SK-N-SH (cell line): ENCODE results near the gene KISS1R. TPM values are rescaled to one million over a fixed set of nuclear protein-coding genes. Genes with fewer than 3 reads are reported as not detected.

Source experiments
- CTCF ChIA-PET: fragments of 300-600, 350-600 bp; formaldehyde crosslinking; extraction: SDS; loops from one replicate; lab custom pipeline; 2021; lab: Yijun Ruan, JAX
- POLR2A ChIA-PET: fragments of 350-600 bp; sonication (Branson Sonifier 250); formaldehyde crosslinking; extraction: SDS; loops from one replicate; lab custom pipeline; 2020; ENCODE audit warnings: antibody characterized with exemption, inconsistent platforms; lab: Yijun Ruan, JAX
- DNase-seq: peaks from one replicate; pipeline ENCODE4 v3.0.0; 2012
- H2AFZ ChIP-seq: fragments of 200-600 bp; sonication (generic); 2 replicates; pipeline ENCODE4 v1.8.1; 2016; ENCODE audit warnings: antibody characterized with exemption, mild to moderate bottlenecking, low read depth
- H3F3A ChIP-seq: fragments of 200-600 bp; sonication (generic); replicated peaks from 2 replicates; pipeline ENCODE3; 2016; ENCODE audit warnings: antibody characterized with exemption, mild to moderate bottlenecking; ENCODE audit not compliant: insufficient read depth
- H3K27ac ChIP-seq, 2 experiments: fragments of 200-500 bp in 1 of 2; fragments of 200-600 bp in 1 of 2; sonication (Bioruptor generic) in 1 of 2; sonication (generic), shearing (Covaris generic) in 1 of 2; 2 replicates each; pipeline versions ENCODE4 v1.5.1 to v1.6.1; 2014 to 2016; ENCODE audit warnings: low read depth in 2 of 2, inconsistent platforms in 1 of 2, low read length in 1 of 2, mild to moderate bottlenecking in 1 of 2, mixed read lengths in 1 of 2
- H3K27me3 ChIP-seq: fragments of 200-600 bp; sonication (generic), shearing (Covaris generic); 2 replicates; pipeline ENCODE4 v1.6.1; 2016; ENCODE audit warnings: mixed run types; ENCODE audit not compliant: insufficient read depth
- H3K36me3 ChIP-seq, 2 experiments: fragments of 200-500 bp in 1 of 2; fragments of 200-600 bp in 1 of 2; sonication (Bioruptor generic) in 1 of 2; sonication (generic) in 1 of 2; replicated peaks in 1 of 2; 2 replicates each; pipeline versions ENCODE3 to v1.5.1; 2014 to 2016; ENCODE audit warnings: low read length in 1 of 2, mild to moderate bottlenecking in 1 of 2; ENCODE audit not compliant: insufficient read depth in 2 of 2, control insufficient read depth in 1 of 2
- H3K4me1 ChIP-seq, 2 experiments: fragments of 200-500 bp in 1 of 2; fragments of 200-600 bp in 1 of 2; sonication (Bioruptor generic) in 1 of 2; sonication (generic), shearing (Covaris generic) in 1 of 2; 2 replicates each; pipeline versions ENCODE4 v1.5.1 to v1.6.1; 2014 to 2016; ENCODE audit warnings: low read depth in 1 of 2, low read length in 1 of 2, mixed run types in 1 of 2; ENCODE audit not compliant: insufficient read depth in 2 of 2, control insufficient read depth in 1 of 2
- H3K4me2 ChIP-seq: fragments of 200-600 bp; sonication (generic), shearing (Covaris generic); 2 replicates; pipeline ENCODE4 v1.6.1; 2017; ENCODE audit warnings: mixed run types
- H3K4me3 ChIP-seq, 2 experiments: fragments of 200-500 bp in 1 of 2; fragments of 200-600 bp in 1 of 2; sonication (Bioruptor generic) in 1 of 2; sonication (generic), shearing (Covaris generic) in 1 of 2; 2 replicates each; pipeline versions ENCODE4 v1.5.1 to v1.8.1; 2014 to 2016; ENCODE audit warnings: low read depth in 2 of 2, inconsistent platforms in 1 of 2, low read length in 1 of 2, mild to moderate bottlenecking in 1 of 2, mixed read lengths in 1 of 2, moderate library complexity in 1 of 2
- H3K79me2 ChIP-seq: fragments of 200-600 bp; sonication (generic); 2 replicates; pipeline ENCODE4 v1.8.1; 2017; ENCODE audit warnings: mild to moderate bottlenecking; ENCODE audit not compliant: insufficient read depth
- H3K9ac ChIP-seq: fragments of 200-600 bp; sonication (generic); 2 replicates; pipeline ENCODE4 v1.6.1; 2017; ENCODE audit warnings: mixed run types
- H3K9me2 ChIP-seq: fragments of 200-600 bp; sonication (generic); 2 replicates; pipeline ENCODE4 v1.6.1; 2017; ENCODE audit warnings: mixed run types
- H3K9me3 ChIP-seq: fragments of 200-600 bp; sonication (generic); 2 replicates; pipeline ENCODE4 v1.6.1; 2017; ENCODE audit warnings: mixed run types, mild to moderate bottlenecking, moderate library complexity
- H4K20me1 ChIP-seq: fragments of 200-600 bp; sonication (generic); 2 replicates; pipeline ENCODE4 v1.6.1; 2017; ENCODE audit warnings: mild to moderate bottlenecking, mixed run types; ENCODE audit not compliant: insufficient read depth
- ELF1 ChIP-seq: IDR thresholded peaks from 2 replicates; pipeline ENCODE4 v1.4.0; 2012
- EP300 ChIP-seq, 2 experiments: IDR thresholded peaks; 2 replicates each; pipeline versions ENCODE4 v1.4.0 to v1.6.1; 2012; ENCODE audit warnings: borderline replicate concordance in 1 of 2, low read depth in 1 of 2, low read length in 1 of 2
- FOSL2 ChIP-seq: IDR thresholded peaks from 2 replicates; pipeline ENCODE4 v1.4.0; 2012; ENCODE audit warnings: low read depth, mild to moderate bottlenecking, moderate library complexity, borderline replicate concordance
- FOXM1 ChIP-seq: IDR thresholded peaks from 2 replicates; pipeline ENCODE4 v1.4.0; 2012; ENCODE audit warnings: low read depth, mild to moderate bottlenecking
- GABPA ChIP-seq: IDR thresholded peaks from 2 replicates; pipeline ENCODE4 v1.4.0; 2012; ENCODE audit warnings: low read depth, mild to moderate bottlenecking
- JUND ChIP-seq: IDR thresholded peaks from 2 replicates; pipeline ENCODE4 v1.4.0; 2012
- MEF2A ChIP-seq: IDR thresholded peaks from 2 replicates; pipeline ENCODE4 v1.4.0; 2012; ENCODE audit warnings: low read depth, borderline replicate concordance
- NFIC ChIP-seq: IDR thresholded peaks from 2 replicates; pipeline ENCODE4 v1.4.0; 2012; ENCODE audit warnings: borderline replicate concordance
- NRF1 ChIP-seq: IDR thresholded peaks from 2 replicates; pipeline ENCODE4 v1.6.1; 2012; ENCODE audit warnings: low read depth, mild to moderate bottlenecking, low read length
- RAD21 ChIP-seq: IDR thresholded peaks from 2 replicates; pipeline ENCODE4 v1.6.1; 2012; ENCODE audit warnings: mild to moderate bottlenecking, low read length
- RCOR1 ChIP-seq: fragments of 150-350 bp; IDR thresholded peaks from 2 replicates; pipeline ENCODE4 v1.6.1; 2017; ENCODE audit warnings: antibody characterized with exemption, low read length
- RFX5 ChIP-seq: IDR thresholded peaks from 2 replicates; pipeline ENCODE4 v1.6.1; 2012; ENCODE audit warnings: mild to moderate bottlenecking, improper control_type of control experiment, low read length
- RXRA ChIP-seq: IDR thresholded peaks from 2 replicates; pipeline ENCODE4 v1.4.0; 2012; ENCODE audit warnings: low read depth, mild to moderate bottlenecking, borderline replicate concordance
- TCF12 ChIP-seq: IDR thresholded peaks from 2 replicates; pipeline ENCODE4 v1.4.0; 2012
- WGBS: methylation state at CpG from one replicate; pipeline ENCODE4 v1.1.6; 2017; ENCODE audit warnings: low lambda C conversion rate; 5-methylcytosine and 5-hydroxymethylcytosine counted together
- polyA plus RNA-seq, 3 experiments: library from polyadenylated mRNA; depleted of rRNA; stranded (reverse); fragments of >200 nt; gene quantifications; 2 replicates each; pipeline ENCODE4 v1.2.3, GENCODE V29; 2012
- TF ChIP-seq, protein P1 (sequence below): IDR thresholded peaks from 2 replicates; pipeline ENCODE4 v1.4.0; 2012; ENCODE audit warnings: low read depth
- TF ChIP-seq, protein P2 (sequence below): IDR thresholded peaks from 2 replicates; pipeline ENCODE4 v1.4.0; 2012; ENCODE audit warnings: low read depth, borderline replicate concordance
- TF ChIP-seq, protein P3 (sequence below): fragments of 150-350 bp; IDR thresholded peaks from 2 replicates; pipeline ENCODE4 v1.6.1; 2016; ENCODE audit warnings: mild to moderate bottlenecking, low read depth, low read length
- TF ChIP-seq, protein P4 (sequence below): fragments of 150-350 bp; IDR thresholded peaks from 2 replicates; pipeline ENCODE4 v1.6.1; 2017; ENCODE audit warnings: antibody characterized with exemption, low read length, low read depth, borderline replicate concordance
- TF ChIP-seq, protein P5 (sequence below): IDR thresholded peaks from 2 replicates; pipeline ENCODE4; 2012

Gene KISS1R
- polyA plus RNA-seq, 1 of the 3 experiments (the other 2 are of a cell fraction): not detected

DNA sequence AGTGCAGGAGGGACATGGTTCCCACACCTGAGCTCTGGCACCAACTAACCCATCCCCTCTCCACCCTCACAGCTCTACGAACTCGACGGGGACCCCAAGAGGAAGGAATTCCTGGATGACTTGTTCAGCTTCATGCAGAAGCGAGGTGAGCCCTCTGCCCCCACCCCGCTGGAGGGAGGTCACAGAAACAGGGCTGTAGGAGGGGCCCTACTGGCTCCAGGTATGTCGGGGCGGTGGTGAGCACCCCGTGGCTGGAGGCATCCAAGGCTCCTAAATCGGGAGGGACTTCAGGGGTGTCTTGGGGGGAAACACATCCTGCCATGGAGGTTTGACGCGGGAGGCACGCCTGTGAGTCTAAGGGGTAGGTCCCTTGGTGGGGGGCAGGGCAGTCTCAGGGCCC, 42.9 kb downstream of the KISS1R start:
- POLR2A ChIA-PET: no interaction called here
- Histone ChIP-seq H3K4me2 (no peak overlapping the region), H3K27me3 (no peaks in the 10 kb centered on the region), H3K9me3 (no peaks in the 10 kb centered on the region), H3F3A (no peaks in the 10 kb centered on the region), H2AFZ (no peak overlapping the region), H3K4me3 (no peak overlapping the region), H3K79me2 (no peaks in the 10 kb centered on the region), H3K27ac (no peak overlapping the region), H3K9ac (no peak overlapping the region), H3K36me3 (peaks cover 3 to 5% of the 10 kb centered on the region in 2 experiments), H3K4me1 (peaks cover 5 to 17% of the 10 kb centered on the region in 2 experiments; a peak in 2 of 4 replicates), H4K20me1 (peaks cover 5% of the 10 kb centered on the region; the same call in 1 of the 2 replicates), H3K9me2 (no peaks in the 10 kb centered on the region)
- CTCF ChIA-PET: interaction anchor here (1.6 kb wide), 1 partner anchor 15 kb away, joined by 3 read pairs; no protein-coding TSS in a partner anchor
- 55% methylated on average over 5 of the region's 12 CpGs for WGBS
- no peak for DNase-seq
- no peak for TF ChIP-seq NFIC
- TF ChIP-seq, protein P1, sequence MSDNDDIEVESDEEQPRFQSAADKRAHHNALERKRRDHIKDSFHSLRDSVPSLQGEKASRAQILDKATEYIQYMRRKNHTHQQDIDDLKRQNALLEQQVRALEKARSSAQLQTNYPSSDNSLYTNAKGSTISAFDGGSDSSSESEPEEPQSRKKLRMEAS: no peak
- TF ChIP-seq, protein P2, sequence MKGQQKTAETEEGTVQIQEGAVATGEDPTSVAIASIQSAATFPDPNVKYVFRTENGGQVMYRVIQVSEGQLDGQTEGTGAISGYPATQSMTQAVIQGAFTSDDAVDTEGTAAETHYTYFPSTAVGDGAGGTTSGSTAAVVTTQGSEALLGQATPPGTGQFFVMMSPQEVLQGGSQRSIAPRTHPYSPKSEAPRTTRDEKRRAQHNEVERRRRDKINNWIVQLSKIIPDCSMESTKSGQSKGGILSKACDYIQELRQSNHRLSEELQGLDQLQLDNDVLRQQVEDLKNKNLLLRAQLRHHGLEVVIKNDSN: no peak
- TF ChIP-seq GABPA: no peak
- TF ChIP-seq ELF1: no peak
- TF ChIP-seq FOXM1: no peak
- TF ChIP-seq NRF1: no peak
- no peak for TF ChIP-seq JUND
- TF ChIP-seq, protein P3, sequence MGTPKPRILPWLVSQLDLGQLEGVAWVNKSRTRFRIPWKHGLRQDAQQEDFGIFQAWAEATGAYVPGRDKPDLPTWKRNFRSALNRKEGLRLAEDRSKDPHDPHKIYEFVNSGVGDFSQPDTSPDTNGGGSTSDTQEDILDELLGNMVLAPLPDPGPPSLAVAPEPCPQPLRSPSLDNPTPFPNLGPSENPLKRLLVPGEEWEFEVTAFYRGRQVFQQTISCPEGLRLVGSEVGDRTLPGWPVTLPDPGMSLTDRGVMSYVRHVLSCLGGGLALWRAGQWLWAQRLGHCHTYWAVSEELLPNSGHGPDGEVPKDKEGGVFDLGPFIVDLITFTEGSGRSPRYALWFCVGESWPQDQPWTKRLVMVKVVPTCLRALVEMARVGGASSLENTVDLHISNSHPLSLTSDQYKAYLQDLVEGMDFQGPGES: no peak
- no peak for TF ChIP-seq TCF12
- no peak for TF ChIP-seq MEF2A
- TF ChIP-seq EP300 (IDR thresholded peaks at IDR 0.05; ENCODE audit: borderline replicate concordance in 1 of 2, low read depth in 1 of 2, low read length in 1 of 2): no peak
- TF ChIP-seq, protein P4, sequence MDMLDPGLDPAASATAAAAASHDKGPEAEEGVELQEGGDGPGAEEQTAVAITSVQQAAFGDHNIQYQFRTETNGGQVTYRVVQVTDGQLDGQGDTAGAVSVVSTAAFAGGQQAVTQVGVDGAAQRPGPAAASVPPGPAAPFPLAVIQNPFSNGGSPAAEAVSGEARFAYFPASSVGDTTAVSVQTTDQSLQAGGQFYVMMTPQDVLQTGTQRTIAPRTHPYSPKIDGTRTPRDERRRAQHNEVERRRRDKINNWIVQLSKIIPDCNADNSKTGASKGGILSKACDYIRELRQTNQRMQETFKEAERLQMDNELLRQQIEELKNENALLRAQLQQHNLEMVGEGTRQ: no peak
- TF ChIP-seq, protein P5, sequence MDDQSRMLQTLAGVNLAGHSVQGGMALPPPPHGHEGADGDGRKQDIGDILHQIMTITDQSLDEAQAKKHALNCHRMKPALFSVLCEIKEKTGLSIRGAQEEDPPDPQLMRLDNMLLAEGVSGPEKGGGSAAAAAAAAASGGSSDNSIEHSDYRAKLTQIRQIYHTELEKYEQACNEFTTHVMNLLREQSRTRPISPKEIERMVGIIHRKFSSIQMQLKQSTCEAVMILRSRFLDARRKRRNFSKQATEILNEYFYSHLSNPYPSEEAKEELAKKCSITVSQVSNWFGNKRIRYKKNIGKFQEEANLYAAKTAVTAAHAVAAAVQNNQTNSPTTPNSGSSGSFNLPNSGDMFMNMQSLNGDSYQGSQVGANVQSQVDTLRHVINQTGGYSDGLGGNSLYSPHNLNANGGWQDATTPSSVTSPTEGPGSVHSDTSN: no peak
- TF ChIP-seq RCOR1: no peak
- TF ChIP-seq FOSL2: no peak
- TF ChIP-seq RFX5: no peak
- no peak for TF ChIP-seq RAD21
- TF ChIP-seq RXRA: no peak
